HG02943 (cell line): ENCODE data around the gene DSG1.
"Not testable (repeated sequence)": the region's sequence is repeated elsewhere in the genome, so short reads cannot be mapped to it uniquely, and the experiment has no call there.

ENCODE experiments used
- ATAC-seq: cut with Tn5 transposase; IDR thresholded peaks from one replicate; pipeline ENCODE4 v1.9.1; 2021; ENCODE audit warnings: mild to moderate bottlenecking, low read depth, moderate library complexity; ENCODE audit not compliant: unreplicated experiment

Gene DSG1

DNA sequence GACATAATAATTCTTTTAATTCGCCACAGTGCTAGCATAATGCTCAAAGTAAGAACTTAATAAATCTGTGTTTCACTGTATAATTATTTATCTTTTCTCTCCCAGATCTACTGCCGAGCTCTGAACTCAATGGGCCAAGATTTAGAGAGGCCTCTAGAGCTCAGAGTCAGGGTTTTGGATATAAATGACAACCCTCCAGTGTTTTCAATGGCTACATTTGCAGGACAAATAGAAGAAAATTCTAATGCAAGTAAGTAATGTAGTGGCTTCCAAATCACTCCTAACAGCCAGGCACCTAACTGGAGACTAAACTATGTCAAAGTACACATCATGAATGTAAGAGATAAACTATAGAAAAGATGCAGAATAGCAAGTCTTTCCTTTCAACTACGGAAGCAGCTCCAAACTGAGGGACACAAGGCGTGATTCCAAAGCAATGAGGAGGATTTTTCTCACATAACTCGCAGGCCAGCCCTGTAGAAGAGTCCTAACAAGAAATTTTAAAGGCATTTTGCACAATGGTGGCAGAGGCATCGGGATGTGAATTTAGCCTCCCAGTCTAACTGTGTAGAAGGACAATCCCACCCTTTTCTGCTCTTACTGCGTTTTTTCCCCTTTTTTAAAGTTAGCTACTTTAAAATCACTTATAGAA, 12.0 kb downstream of the DSG1 start:
- ATAC-seq: no peak

DNA sequence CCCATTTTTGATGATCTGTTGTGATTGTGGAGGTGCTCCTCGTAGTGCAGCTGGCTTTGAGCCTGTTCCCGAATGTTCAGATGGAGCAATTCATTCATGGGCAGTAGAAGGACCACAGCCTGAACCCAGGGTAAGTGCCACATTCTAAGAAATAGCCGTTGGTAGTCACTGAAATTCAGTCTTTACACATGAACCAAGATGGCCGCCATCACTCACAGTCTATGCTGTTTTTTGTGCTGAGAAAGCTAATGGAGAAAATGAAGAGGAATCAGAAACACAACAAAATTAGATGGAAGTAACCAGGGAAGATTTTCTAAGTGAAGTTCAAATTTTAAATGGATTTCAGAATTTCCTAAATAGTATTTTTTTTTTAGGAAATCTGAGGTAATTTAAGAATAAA, 25.5 kb downstream of the DSG1 start:
- no peak for ATAC-seq

DNA sequence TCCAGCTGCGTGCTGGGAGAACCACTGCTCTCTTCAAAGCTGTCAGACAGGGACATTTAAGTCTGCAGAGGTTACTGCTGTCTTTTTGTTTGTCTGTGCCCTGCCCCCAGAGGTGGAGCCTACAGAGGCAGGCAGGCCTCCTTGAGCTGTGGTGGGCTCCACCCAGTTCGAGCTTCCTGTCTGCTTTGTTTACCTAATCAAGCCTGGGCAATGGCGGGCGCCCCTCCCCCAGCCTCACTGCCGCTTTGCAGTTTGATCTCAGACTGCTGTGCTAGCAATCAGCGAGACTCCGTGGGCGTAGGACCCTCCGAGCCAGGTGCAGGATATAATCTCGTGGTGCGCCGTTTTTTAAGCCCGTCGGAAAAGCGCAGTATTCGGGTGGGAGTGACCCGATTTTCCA, 35.4 kb downstream of the DSG1 start:
- not testable (repeated sequence) for ATAC-seq

DNA sequence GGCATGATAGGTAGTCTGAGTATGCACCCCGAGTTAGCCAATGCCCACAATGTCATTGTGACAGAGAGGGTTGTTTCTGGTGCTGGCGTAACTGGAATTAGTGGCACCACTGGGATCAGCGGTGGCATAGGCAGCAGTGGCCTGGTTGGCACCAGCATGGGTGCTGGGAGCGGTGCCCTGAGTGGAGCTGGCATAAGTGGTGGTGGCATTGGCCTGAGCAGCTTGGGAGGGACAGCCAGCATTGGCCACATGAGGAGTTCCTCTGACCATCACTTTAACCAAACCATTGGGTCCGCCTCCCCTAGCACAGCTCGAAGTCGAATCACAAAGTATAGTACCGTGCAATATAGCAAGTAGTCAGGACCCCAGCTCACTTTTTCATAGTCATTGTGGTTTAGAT, 37.0 kb downstream of the DSG1 start:
- ATAC-seq: no peak

DNA sequence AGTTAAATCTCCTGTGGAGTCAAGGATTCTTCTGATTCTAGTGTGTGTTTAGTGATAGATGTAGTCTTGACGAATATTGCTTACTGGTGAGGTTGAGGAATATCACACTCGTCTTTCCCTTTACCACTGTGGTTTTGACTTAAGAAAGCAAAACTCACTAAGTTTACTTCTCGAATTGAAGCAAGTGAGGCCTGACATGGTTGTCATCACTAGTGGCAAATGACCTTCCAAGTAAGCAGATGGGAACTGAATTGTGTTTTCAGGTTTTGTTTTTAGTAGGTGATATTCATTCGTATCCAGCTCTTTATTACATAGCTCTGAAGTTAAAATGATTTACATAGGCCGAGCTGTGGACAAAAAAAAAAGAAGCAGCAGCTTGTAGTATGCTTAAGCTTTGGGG, 38.1 kb downstream of the DSG1 start:
- ATAC-seq: no peak

DNA sequence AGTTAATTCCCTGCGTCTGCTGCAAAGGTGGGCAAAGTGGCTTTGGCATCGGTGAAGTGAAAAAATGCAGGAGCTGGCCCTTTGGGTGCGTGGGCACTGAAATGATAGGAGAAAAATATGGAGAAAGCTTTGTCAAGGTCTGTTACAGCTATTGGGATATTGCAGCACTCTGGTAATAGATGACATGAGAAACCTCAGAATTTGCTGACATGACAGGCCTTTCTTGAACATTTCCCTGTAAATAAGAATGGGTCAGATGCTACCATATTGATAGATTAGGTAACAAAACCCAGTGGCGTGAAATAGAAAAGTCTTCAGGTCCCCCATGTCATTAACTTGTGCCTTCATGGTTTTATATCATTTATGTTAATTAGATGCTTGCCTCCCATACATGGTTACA, 46.2 kb downstream of the DSG1 start:
- ATAC-seq: no peak

DNA sequence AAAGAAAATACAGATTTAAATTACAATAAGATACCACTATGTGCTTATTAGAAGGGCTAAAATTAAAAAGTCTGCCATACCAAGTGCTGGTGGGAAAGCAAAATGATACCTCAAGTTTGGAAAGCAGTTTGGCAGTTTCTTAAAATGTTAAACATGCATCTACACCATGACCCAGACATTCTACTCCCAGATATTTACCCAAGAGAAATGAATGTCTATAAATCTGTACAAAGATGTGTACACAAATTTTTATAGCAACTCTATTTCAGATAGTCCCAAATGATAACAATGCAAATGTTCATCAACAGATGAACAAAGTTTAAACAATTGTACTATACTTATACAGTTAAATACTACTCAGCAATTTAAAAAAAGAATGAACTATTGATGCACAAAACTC, 51.5 kb downstream of the DSG1 start:
- ATAC-seq: no peak

DNA sequence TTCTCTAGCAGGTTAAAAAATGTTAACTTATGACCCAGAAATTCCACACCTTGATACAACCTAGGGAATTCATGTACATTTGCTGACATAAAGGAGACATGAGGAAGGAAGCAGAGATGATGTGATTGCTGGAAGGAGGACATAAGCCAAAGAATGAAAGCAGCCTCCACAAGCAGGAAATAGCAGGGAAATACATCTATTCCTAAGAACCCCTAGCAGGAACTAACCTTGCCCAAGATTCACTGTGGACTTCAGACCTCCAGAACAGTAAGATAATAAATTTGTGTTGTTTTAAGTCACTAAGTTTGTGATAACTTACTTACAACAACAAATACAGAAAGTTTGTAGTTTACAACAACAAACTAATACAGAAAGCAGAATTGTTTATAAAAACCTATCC, 54.0 kb downstream of the DSG1 start:
- ATAC-seq: no peak

DNA sequence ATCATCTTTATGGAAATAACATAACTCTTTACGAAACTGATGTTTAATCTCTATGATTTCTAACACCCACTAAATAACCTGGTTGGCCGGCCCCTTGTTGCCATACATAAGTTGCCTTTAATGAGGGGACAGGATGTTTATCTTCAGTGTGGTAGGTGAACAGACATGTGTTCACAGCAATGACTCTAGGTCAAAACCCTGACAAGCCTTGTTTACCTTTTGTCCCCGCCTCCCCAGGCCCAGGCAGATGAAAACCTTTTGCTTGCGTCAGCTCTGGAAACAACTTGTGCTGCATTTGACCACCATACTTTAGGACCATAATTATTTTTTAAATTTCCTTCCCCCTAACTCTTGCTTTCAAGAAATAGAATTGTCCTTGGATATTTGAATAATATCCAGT, 55.7 kb downstream of the DSG1 start:
- ATAC-seq: no peak

DNA sequence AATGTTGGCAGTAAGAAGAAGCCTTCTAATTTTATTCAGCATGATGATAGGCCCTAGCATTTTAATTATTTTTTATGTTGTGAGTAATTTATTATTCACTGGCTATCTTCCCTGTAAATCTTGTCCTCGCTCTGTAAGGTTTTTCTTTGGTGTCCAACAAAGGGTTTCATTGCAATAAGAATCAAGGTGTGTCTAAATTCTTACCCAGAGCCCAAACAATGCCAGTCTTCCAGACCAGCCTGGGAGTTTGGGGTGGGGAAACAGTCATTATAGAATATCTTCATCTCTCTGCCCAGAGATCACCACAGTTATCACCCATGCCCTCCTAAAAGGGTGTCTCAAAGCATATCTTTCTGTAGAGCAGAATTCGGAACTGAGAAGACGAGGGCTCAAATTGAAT, 58.5 kb downstream of the DSG1 start, which contains the start of gene DSG4:
Gene DSG4 (plus strand): TSS at position 301 of the 400 bp plus-strand sequence. CDS start 135 bp downstream, outside the sequence.
- no peak for ATAC-seq

DNA sequence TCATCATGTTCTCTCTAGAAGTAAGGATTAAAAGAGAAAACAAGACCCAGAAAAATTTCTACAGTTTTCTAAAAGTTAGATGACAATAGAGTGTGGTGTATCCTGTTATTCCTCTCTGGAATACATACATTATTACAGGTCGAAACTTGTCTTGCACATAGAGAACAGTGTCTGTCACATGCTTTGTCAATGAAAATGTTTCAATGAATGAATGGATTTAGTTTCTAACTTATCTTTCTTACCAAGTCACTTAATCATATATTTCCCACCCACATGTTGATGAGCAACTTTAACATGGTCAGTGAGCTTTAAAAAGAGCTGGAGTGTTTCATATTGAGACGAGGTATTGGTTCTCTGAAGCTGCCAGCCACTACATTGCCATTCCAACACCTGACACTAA, 63.0 kb downstream of the DSG1 start:
- no peak for ATAC-seq

DNA sequence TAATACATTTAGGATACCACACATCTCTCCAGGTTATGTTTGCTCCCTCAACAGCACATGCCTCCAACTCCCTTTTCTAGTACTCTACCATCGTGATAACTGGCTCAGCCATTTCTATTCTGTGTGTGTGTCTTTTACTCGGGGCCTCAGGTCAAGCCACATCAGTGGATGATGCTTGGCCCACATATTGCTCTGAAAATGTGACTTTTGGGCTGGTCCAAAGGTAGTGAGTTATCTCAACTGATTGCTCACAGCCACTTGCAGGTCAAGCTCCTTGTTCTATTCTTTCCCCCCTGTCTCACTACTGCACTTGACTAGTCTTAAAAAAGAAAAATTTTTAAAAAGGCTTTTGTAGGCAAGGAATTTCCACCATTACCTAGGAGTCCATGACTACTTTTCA, 64.1 kb downstream of the DSG1 start:
- no peak for ATAC-seq

DNA sequence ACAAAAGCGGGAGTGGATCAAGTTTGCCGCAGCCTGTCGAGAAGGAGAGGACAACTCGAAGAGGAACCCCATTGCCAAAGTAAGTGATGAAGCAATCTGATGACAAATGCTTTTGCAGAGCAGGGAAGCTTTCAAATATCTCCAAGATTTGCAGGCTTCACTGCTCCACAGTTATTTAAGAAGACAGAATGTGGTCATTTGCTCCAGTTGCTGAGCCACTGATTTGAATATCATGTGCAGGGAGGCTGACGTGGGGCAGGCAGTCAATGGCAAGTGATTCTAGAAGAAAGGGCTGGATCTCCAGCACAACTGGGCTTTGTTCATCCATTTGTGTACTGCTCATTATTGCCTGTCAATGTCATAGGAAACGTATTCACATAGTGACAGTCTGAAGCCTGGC, 68.8 kb downstream of the DSG1 start:
- ATAC-seq: no peak

DNA sequence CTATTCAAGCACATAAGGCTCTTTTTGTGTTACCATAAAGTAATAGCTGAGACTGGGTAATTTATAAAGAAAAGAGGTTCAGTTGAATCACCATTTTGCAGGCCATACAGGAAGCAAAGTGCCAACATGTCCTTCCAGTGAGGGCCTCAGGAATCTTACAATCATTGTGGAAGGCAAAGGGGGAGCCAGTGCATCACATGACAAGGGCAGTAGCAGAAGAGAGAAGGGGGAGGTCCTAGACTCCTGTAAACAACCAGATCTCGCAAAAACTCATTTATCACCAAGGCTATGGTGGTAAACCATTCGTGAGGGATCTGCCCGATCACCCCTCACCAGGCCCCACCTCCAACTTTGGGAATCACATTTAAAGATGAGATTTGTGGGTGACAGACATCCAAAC, 75.3 kb downstream of the DSG1 start:
- ATAC-seq: no peak

DNA sequence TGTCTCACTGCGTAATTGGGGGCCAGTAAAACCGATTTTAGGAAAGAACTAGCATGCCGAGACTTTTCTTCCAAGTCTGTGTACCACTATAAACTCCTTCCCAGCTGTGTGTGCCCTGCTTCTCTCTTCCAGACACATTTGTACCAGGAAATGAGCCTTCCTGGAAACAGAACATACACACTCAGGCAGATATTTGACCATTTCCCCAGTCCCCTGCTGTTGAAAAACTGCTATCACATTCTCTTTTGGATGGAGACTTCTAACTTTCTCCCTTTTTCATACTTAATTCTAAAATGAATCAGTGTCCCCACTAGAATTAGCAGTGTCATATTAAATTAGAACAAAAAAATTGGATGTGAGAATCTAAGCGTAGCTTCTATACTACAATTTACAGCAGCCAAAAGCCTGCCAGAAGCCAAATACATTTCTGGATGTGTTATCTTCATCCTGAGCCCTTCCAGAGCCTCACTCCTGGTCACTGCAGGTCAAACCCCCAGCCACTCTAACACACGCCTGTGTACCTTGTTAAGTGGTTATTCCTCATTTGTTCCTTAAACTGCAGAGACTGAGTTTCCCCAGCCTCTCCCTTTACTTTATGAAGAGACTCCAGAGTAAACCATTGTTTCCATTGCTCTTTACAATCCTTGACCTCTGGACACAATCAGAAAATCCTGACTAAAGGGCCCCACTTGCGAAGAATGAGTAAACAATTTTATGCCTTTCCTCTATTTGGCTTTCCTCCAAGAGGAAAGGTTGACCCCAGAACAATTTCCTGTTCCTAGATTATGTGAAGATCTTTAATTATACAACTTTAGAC, 79.0 kb downstream of the DSG1 start:
- ATAC-seq: no peak

DNA sequence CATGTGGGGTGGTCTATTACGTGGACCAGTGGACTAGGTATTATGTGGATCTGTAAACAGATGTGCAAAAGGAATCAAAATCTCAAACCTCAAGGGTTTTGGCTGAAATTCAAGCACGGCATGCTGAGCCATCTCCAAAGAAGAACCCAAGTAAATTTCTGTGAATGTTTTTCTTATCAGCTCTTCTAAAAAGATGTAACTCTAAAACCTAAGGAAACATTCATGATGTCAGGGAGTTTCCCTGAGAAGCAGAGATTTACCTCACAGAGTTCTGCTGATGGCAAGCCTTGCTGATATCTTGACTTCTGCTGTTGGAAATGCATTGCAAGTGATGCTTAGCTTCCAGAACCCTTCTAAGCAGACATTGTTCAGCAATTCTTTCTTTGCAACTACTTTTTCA, 80.2 kb downstream of the DSG1 start:
- ATAC-seq: no peak

DNA sequence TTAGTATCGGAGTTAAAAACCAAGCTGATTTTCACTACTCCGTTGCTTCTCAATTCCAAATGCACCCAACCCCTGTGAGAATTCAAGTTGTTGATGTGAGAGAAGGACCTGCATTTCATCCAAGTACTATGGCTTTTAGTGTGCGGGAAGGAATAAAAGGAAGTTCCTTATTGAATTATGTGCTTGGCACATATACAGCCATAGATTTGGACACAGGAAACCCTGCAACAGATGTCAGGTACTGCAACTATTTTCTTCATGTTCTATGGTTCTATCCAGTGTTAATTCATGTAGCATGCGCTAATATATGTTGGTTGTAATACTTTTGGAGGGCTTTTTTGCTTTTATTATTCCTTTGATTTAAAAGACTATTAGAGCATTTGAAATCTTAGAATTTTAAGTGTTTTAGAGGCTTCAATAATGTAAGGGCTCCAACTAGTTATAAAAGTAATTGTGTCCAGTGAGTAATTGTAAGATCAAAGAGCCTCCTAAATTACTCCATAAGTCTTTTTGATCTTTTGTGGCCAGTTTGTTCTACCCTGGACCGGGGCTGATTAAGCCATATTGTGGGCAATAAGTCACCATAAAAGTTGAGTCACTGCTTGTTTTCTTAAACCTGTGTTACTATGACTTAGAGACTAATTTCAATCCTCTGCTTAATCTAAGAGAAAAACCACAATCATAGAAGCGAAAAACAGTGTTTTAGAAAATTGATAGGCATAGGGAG, 81.5 kb downstream of the DSG1 start:
- no peak for ATAC-seq

DNA sequence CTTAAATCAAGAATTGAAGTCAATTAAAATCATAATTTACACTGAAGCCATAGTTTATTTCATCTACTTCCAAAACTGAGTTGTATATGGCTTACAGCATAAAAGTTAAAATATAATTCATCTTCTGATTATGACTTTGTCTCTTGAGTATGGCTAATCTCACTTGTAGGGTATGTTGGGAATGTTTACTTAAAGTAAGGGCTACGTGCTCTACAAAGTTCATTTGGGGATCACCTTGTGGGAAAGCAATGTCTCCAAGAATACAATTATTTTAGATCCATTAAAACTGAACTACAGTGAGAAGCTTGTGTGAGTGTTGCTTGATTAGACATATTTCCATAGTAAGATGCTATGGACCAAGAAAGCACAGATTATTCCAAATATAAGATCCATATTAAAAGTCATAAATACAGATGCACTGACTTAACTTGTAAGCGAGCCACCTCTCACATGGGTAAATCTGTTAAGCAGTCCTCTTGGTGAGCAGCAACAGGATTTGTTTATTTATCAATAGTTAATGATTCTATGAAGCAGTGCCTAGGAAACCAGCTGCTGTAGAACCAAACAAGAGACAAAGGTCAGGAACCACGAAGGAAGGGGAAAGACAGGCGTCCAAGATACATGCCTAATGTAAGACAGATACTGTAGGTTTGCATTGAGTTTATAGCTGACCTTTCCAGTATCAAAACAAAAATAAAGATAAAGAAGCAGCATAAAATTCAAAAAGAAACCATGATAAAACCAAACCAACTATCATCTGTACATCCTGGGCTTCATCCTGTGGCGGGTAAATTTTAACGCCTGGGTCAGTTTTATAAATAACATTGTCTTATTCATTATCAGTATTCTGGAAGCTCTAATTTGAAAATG, 83.4 kb downstream of the DSG1 start:
- no peak for ATAC-seq

DNA sequence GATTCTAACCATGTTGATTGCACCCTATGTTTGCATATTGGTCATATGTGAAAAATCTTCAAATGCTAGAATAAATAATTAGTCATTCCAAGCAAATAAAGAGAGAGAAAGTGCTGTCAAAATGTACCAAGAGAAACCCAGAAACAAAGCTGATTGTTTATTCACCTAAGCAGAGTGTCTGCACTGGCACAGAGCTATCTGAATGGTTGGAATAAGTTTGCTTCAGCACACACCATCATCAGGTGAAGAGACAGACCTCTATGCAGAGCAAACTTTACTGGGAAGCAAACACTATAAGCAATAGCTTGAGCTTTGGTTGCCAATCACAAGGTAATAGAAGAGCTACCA, 84.0 kb downstream of the DSG1 start:
- ATAC-seq: no peak

DNA sequence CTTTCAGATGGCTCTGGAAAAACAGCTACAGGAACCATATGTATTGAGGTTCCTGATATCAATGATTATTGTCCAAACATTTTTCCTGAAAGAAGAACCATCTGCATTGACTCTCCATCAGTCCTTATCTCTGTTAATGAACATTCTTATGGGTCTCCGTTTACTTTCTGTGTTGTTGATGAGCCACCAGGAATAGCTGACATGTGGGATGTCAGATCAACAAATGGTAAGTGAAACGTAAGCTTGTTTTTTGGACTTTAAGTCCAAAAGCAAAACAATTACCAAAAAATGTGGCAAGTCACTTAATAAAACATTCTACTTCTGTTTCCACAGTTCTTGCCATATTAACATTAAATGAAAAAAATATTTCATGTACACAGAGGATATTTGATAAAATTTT, 85.4 kb downstream of the DSG1 start:
- ATAC-seq: no peak
